Right cardiac atrium (tissue), 5 donors: ENCODE results near the gene TRIM21. TPM values are rescaled to one million over a fixed set of nuclear protein-coding genes. Genes with fewer than 3 reads are reported as not detected.
"Not testable (repeated sequence)": the region's sequence is repeated elsewhere in the genome, so short reads cannot be mapped to it uniquely, and the experiment has no call there.

Source experiments
- ATAC-seq, 2 donors: fragments of 200-7000 bp; cut with Tn5 transposase; one replicate each; pipeline versions ENCODE4 v1.8.0 to v1.9.1; 2020; ENCODE audit warnings: moderate library complexity in 2 of 2, mild to moderate bottlenecking in 1 of 2
- DNase-seq, 3 donors: peaks; one replicate each; pipeline ENCODE4 v3.0.0-alpha.2; 2020
- H3K27ac ChIP-seq: one replicate; pipeline ENCODE4 v1.5.1; 2013; ENCODE audit warnings: mild to moderate bottlenecking, low read length, control low read depth, moderate library complexity
- H3K27me3 ChIP-seq: one replicate; pipeline ENCODE4 v1.6.1; 2013; ENCODE audit not compliant: control insufficient read depth, insufficient read depth
- H3K4me1 ChIP-seq: one replicate; pipeline ENCODE4 v1.6.1; 2013; ENCODE audit warnings: low read length; ENCODE audit not compliant: control insufficient read depth, insufficient read depth
- H3K4me3 ChIP-seq: one replicate; pipeline ENCODE4 v1.5.1; 2013; ENCODE audit warnings: low read length, control low read depth
- H3K9me3 ChIP-seq: one replicate; pipeline ENCODE4 v1.6.1; 2013; ENCODE audit warnings: low read length; ENCODE audit not compliant: control insufficient read depth
- WGBS: extraction: QIAGEN DNeasy Blood & Tissue Kit; methylation state at CpG from one replicate; pipeline ENCODE4 v1.1.7; 2013; 5-methylcytosine and 5-hydroxymethylcytosine counted together
- intact Hi-C, 4 donors: fragments of 100-400 bp; cut with DNase I; formaldehyde crosslinking; loops; one replicate each; pipeline versions ENCODE4 v1.11.0 to v1.14.0; 2022 to 2023
- polyA plus RNA-seq: library from polyadenylated mRNA; stranded (reverse); fragments of 200-250 nt; gene quantifications from one replicate; pipeline ENCODE4 v1.2.3, GENCODE V29; 2013
- total RNA-seq, 4 donors: library from RNA; stranded (reverse); fragmentation: NEBNext Ultra II Directional; extraction: Animal tissue kit (Norgen Biotek cat#: 25700); gene quantifications; one replicate each; pipeline ENCODE4 v1.2.1, GENCODE V29; 2021
- donor health status: healthy with polysubstance abuse.
- donor health status: DM: no; HTN: yes; CAD: no.
- donor health status: DM: no; HTN: no; CAD: no.
- donor health status: DM: no; HTN: yes; CAD: no; lungs with severe emphysema.
- donor health status: DM: yes; HTN: yes; CAD: no.

TRIM21 gene
- total and polyA plus RNA-seq, 5 donors, result 8.3 to 10.3 (median 9.2) TPM

GRCh38 chr11:4385978-4386740, 7.3 kb downstream of the TRIM21 start:
- DNase-seq, result no peak
- Histone ChIP-seq H3K27me3 (no peaks in the 10 kb centered on the region), H3K27ac (no peak overlapping the region), H3K4me3 (no peak overlapping the region), H3K9me3 (no peaks in the 10 kb centered on the region), H3K4me1 (no peaks in the 10 kb centered on the region)
- WGBS, result 96% methylated on average over 3 of the region's 3 CpGs
- ATAC-seq, result no peak
- intact Hi-C loops, result no loop called here

DNA sequence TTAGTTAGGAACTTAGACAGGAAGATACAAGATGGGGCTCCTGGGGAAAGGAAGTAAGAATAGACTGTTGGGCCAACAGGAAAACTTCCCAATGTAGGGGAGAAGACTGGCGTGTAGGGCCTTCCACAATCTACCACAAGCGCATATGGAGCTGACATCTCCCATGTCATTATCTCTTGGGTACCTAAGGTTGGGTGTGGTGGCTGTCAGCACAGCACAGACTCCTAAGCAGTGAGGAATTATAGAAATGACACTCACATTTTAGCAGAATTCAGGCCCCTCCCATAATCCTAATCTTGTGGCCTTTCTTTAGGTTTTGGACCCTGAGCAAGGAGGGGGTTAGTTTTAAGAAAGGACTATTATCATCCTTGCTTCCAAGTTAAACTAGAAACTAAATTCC, 11.6 kb downstream of the TRIM21 start:
- Histone ChIP-seq H3K9me3 (no peaks in the 10 kb centered on the region), H3K27me3 (no peaks in the 10 kb centered on the region), H3K4me3 (no peak overlapping the region), H3K4me1 (no peaks in the 10 kb centered on the region), H3K27ac (no peak overlapping the region)
- DNase-seq (no peak), ATAC-seq (no peak)
- intact Hi-C loops, result no loop called here
- WGBS, result 30% methylated on average over 2 of the region's 2 CpGs

- DNase-seq (no peak), ATAC-seq (no peak)
- Histone ChIP-seq H3K27ac (no peak overlapping the region), H3K9me3 (no peaks in the 10 kb centered on the region), H3K4me3 (no peak overlapping the region), H3K4me1 (no peaks in the 10 kb centered on the region), H3K27me3 (no peaks in the 10 kb centered on the region)
- intact Hi-C loops, result no loop called here
- 81% methylated on average over 5 of the region's 5 CpGs for WGBS
These were observed 17.9 kb downstream of the TRIM21 start for GRCh38 chr11:4375431-4376140.

- Histone ChIP-seq H3K4me3 (no peak overlapping the region), H3K9me3 (no peaks in the 10 kb centered on the region), H3K27ac (no peak overlapping the region), H3K27me3 (no peaks in the 10 kb centered on the region), H3K4me1 (no peaks in the 10 kb centered on the region)
- ATAC-seq (no peak), DNase-seq (no peak)
- intact Hi-C loops, result no loop called here
- 65% methylated on average over 3 of the region's 3 CpGs for WGBS
These were observed 23.3 kb downstream of the TRIM21 start for GRCh38 chr11:4370166-4370565.

- ATAC-seq (no peak), DNase-seq (no peak)
- 69% methylated on average over 4 of the region's 4 CpGs for WGBS
These were observed 25.2 kb downstream of the TRIM21 start, which contains the start of gene OR52B4 for GRCh38 chr11:4368286-4368685. Gene OR52B4, minus strand, starts transcription at chr11:4368386. Its CDS starts 91 bp downstream, at chr11:4368295.

GRCh38 chr11:4348142-4348541, 45.4 kb downstream of the TRIM21 start:
- H3K27ac ChIP-seq, intact Hi-C loops, DNase-seq, H3K9me3 ChIP-seq, H3K4me3 ChIP-seq, ATAC-seq, H3K27me3 ChIP-seq, H3K4me1 ChIP-seq: not testable (repeated sequence)
- WGBS, result 81% methylated on average over 1 of the region's 5 CpGs

More at GRCh38 chr11:4368286-4368685, 25.2 kb downstream of the TRIM21 start, which contains the start of gene OR52B4:
- no peaks in the 10 kb centered on the region for H3K9me3 ChIP-seq
- intact Hi-C loops, result no loop called here
- no peaks in the 10 kb centered on the region for H3K4me1 ChIP-seq
- H3K27me3 ChIP-seq, result no peaks in the 10 kb centered on the region
- H3K4me3 ChIP-seq, result no peak within 1 kb of the TSS
- no peak within 1 kb of the TSS for H3K27ac ChIP-seq

- not testable (repeated sequence) for ATAC-seq, DNase-seq
- WGBS, result 85% methylated on average over 2 of the region's 2 CpGs
These were observed 48.1 kb downstream of the TRIM21 start for GRCh38 chr11:4345366-4345765.

More at GRCh38 chr11:4345366-4345765, 48.1 kb downstream of the TRIM21 start:
- H3K4me1 ChIP-seq, intact Hi-C loops, H3K9me3 ChIP-seq, H3K27me3 ChIP-seq, H3K27ac ChIP-seq, H3K4me3 ChIP-seq: not testable (repeated sequence)

Other genes with a start within 250 kb of the TRIM21 start
- gene OR52B4, start 25.3 kb downstream of the TRIM21 start, total RNA-seq, result not detected
- not detected for gene OR52B4, start 25.3 kb downstream of the TRIM21 start, polyA plus RNA-seq
- under 1 TPM in 1 of 4 donors, not detected in 3; 0.29 TPM for gene OR52K2, start 55.6 kb upstream of the TRIM21 start, total RNA-seq
- gene OR52K2, start 55.6 kb upstream of the TRIM21 start, polyA plus RNA-seq, result not detected
- gene OR52K1, start 88.9 kb upstream of the TRIM21 start, total RNA-seq, result under 1 TPM in 1 of 4 donors, not detected in 3; 0.06 TPM
- not detected for gene OR52K1, start 88.9 kb upstream of the TRIM21 start, polyA plus RNA-seq
- gene OR52M1, start 151.5 kb upstream of the TRIM21 start, total RNA-seq, result not detected
- gene OR52M1, start 151.5 kb upstream of the TRIM21 start, polyA plus RNA-seq, result not detected
- gene OR52I2, start 188.0 kb upstream of the TRIM21 start, total RNA-seq, result not detected
- not detected for gene OR52I2, start 188.0 kb upstream of the TRIM21 start, polyA plus RNA-seq
- gene OR52I1, start 200.3 kb upstream of the TRIM21 start, total RNA-seq, result not detected
- gene OR52I1, start 200.3 kb upstream of the TRIM21 start, polyA plus RNA-seq, result not detected
- 10 to 100 TPM in 3 of 4 donors, 1 to 10 TPM in 1; 10.0 to 12.4 (median 10.8) TPM for gene TRIM68, start 214.5 kb upstream of the TRIM21 start, total RNA-seq
- 6.5 TPM for gene TRIM68, start 214.5 kb upstream of the TRIM21 start, polyA plus RNA-seq
- gene OR51D1, start 243.8 kb upstream of the TRIM21 start, total RNA-seq, result not detected
- gene OR51D1, start 243.8 kb upstream of the TRIM21 start, polyA plus RNA-seq, result not detected